ENCODE measurements around the gene RNF214. TPM values are rescaled to one million over a fixed set of nuclear protein-coding genes. Genes with fewer than 3 reads are reported as not detected.

Gene RNF214
- total and polyA plus RNA-seq, 10 of the 15 experiments (the other 5 are each of a cell fraction or from before 2014, with no cell fraction given) = 4.8 to 16.8 (median 10.5) TPM

- TF ChIP-seq, protein P1, sequence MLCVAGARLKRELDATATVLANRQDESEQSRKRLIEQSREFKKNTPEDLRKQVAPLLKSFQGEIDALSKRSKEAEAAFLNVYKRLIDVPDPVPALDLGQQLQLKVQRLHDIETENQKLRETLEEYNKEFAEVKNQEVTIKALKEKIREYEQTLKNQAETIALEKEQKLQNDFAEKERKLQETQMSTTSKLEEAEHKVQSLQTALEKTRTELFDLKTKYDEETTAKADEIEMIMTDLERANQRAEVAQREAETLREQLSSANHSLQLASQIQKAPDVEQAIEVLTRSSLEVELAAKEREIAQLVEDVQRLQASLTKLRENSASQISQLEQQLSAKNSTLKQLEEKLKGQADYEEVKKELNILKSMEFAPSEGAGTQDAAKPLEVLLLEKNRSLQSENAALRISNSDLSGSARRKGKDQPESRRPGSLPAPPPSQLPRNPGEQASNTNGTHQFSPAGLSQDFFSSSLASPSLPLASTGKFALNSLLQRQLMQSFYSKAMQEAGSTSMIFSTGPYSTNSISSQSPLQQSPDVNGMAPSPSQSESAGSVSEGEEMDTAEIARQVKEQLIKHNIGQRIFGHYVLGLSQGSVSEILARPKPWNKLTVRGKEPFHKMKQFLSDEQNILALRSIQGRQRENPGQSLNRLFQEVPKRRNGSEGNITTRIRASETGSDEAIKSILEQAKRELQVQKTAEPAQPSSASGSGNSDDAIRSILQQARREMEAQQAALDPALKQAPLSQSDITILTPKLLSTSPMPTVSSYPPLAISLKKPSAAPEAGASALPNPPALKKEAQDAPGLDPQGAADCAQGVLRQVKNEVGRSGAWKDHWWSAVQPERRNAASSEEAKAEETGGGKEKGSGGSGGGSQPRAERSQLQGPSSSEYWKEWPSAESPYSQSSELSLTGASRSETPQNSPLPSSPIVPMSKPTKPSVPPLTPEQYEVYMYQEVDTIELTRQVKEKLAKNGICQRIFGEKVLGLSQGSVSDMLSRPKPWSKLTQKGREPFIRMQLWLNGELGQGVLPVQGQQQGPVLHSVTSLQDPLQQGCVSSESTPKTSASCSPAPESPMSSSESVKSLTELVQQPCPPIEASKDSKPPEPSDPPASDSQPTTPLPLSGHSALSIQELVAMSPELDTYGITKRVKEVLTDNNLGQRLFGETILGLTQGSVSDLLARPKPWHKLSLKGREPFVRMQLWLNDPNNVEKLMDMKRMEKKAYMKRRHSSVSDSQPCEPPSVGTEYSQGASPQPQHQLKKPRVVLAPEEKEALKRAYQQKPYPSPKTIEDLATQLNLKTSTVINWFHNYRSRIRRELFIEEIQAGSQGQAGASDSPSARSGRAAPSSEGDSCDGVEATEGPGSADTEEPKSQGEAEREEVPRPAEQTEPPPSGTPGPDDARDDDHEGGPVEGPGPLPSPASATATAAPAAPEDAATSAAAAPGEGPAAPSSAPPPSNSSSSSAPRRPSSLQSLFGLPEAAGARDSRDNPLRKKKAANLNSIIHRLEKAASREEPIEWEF (IDR thresholded peaks at IDR 0.05; ENCODE audit: insufficient replicate concordance, low read depth, low read length) = no peak
- TF ChIP-seq FOXK2 (IDR thresholded peaks at IDR 0.05) (no peak), NRF1 (conservative IDR thresholded peaks at IDR 0.05; ENCODE audit: low read depth, low read length) (no peak)
Measured at GRCh38 chr11:117228091-117228490, 4.4 kb upstream of the RNF214 start (continued).

GRCh38 chr11:117229411-117229810, 3.1 kb upstream of the RNF214 start:
- POLR2A ChIA-PET = interaction anchor here (0.5 to 3.6 kb wide), 3 partner anchors 29 to 51 kb away, joined by 3 to 51 read pairs (median 3); partner anchors contain the start of gene SIDT2
- Histone ChIP-seq H3K4me2 (ENCODE audit: control insufficient read depth, insufficient read depth) (peak overlapping the region; percentile 5; the same call in 1 of the 2 replicates), H2AFZ (ENCODE audit: control insufficient read depth, low read depth, low read length) (no peak overlapping the region), H3K9ac (ENCODE audit: control insufficient read depth, insufficient read depth, low read length) (peak overlapping the region; percentile 93; the same call in 1 of the 2 replicates), H3K27ac (ENCODE audit: control insufficient read depth, insufficient read depth) (peak overlapping the region; percentile 87), H4K20me1 (ENCODE audit: control insufficient read depth, insufficient read depth) (no peaks in the 10 kb centered on the region; the same call in 1 of the 2 replicates), H3K27me3 (replicated peaks in 1 of 2; ENCODE audit: control insufficient read depth in 2 of 2, insufficient read depth in 2 of 2, low read length in 1 of 2) (no peaks in the 10 kb centered on the region), H3K9me3 (replicated peaks; ENCODE audit: control insufficient read depth, insufficient read depth, low read length) (no peaks in the 10 kb centered on the region), H3K36me3 (ENCODE audit: control insufficient read depth in 2 of 2, insufficient read depth in 2 of 2, low read length in 1 of 2) (peaks cover 22 to 24% of the 10 kb centered on the region in 2 experiments; a peak in 3 of 4 replicates), H3K79me2 (ENCODE audit: control insufficient read depth, insufficient read depth, low read length) (peaks cover 46% of the 10 kb centered on the region), H3K4me3 (no peak overlapping the region), H3K4me1 (ENCODE audit: control insufficient read depth, insufficient read depth, low read length) (peaks cover 9% of the 10 kb centered on the region)
- RAD21 ChIA-PET (ENCODE audit: unreplicated experiment) = interaction anchor here (1.6 to 9.9 kb wide), 2 partner anchors 49 to 55 kb away, joined by 3 to 159 read pairs; partner anchors contain the start of gene SIDT2
- FAIRE-seq (no peak), DNase-seq (ENCODE audit: low read depth, low spot score) (no peak), ATAC-seq (no peak)
- 95% methylated on average over 12 of the region's 12 CpGs for WGBS (ENCODE audit: insufficient coverage, insufficient replicate concordance, low lambda C conversion rate, missing lambda C conversion rate)
- no TSS peak for BruUV-seq (replicated peaks)
- in situ Hi-C loops (cut with MboI) (loop anchor here (5.0 kb wide), 1 partner anchor 352 kb away; no protein-coding TSS in a partner anchor), intact Hi-C loops (cut with micrococcal nuclease; ENCODE audit: unreplicated experiment) (loop anchor here (5.0 kb wide), 2 partner anchors 392 to 437 kb away; partner anchors contain the start of genes APOA1 and APOA5)
- no peak for TF ChIP-seq CREM (IDR thresholded peaks at IDR 0.05; ENCODE audit: low read depth)
- no peak for TF ChIP-seq CBFB (IDR thresholded peaks at IDR 0.05; ENCODE audit: low read depth)
- TF ChIP-seq PBX3 (IDR thresholded peaks at IDR 0.05; ENCODE audit: insufficient replicate concordance, low read depth, low read length) = no peak
- no peak for TF ChIP-seq SREBF1 (IDR thresholded peaks at IDR 0.05; ENCODE audit: low read length)
- no peak for TF ChIP-seq TCF3 (IDR thresholded peaks at IDR 0.05; ENCODE audit: borderline replicate concordance, insufficient read depth, low read depth, low read length)
- TF ChIP-seq POLR2A (IDR thresholded peaks at IDR 0.05; ENCODE audit: low read depth, low read length) = 0 out of 2 replicates have a peak, but pooled peaks have one; percentile 16
- SMC1A ChIA-PET (ENCODE audit: uncharacterized antibody, unreplicated experiment) = interaction anchor here (1.0 to 12.2 kb wide), 2 partner anchors 49 to 84 kb away, joined by 3 to 187 read pairs; partner anchors contain the start of gene SIDT2
- CTCF ChIA-PET = interaction anchor here (0.9 to 17.3 kb wide), 8 partner anchors 8 to 588 kb away, joined by 3 to 422 read pairs (median 4); partner anchors contain the start of genes PAFAH1B2 and SIDT2
